Measurements from ENCODE around the gene BAHCC1. TPM values are rescaled to one million over a fixed set of nuclear protein-coding genes. Genes with fewer than 3 reads are reported as not detected.
"Not testable (repeated sequence)": the region's sequence is repeated elsewhere in the genome, so short reads cannot be mapped to it uniquely, and the experiment has no call there.

Gene BAHCC1
- total RNA-seq, 2 donors from 2014 or later, result 11.4 to 28.9 TPM

GRCh38 chr17:81354252-81354953, 40.9 kb upstream of the BAHCC1 start:
- no peak for DNase-seq (ENCODE audit: low spot score)
- intact Hi-C loops (cut with DNase I), result no loop called here
- H3K27me3 ChIP-seq (replicated peaks; ENCODE audit: insufficient read depth), result no peaks in the 10 kb centered on the region
- H3K36me3 ChIP-seq, result no peaks in the 10 kb centered on the region
- WGBS, result 80% methylated on average over 14 of the region's 14 CpGs
- TF ChIP-seq CTCF (IDR thresholded peaks at IDR 0.05), result no peak
- no peak for TF ChIP-seq POLR2AphosphoS5 (IDR thresholded peaks at IDR 0.05)
- no peak for TF ChIP-seq POLR2A (IDR thresholded peaks at IDR 0.05)
- no peak overlapping the region for H3K4me3 ChIP-seq
- H3K27ac ChIP-seq, result no peak overlapping the region
- H3K4me1 ChIP-seq (replicated peaks), result no peaks in the 10 kb centered on the region
- no peaks in the 10 kb centered on the region for H3K9me3 ChIP-seq

DNA sequence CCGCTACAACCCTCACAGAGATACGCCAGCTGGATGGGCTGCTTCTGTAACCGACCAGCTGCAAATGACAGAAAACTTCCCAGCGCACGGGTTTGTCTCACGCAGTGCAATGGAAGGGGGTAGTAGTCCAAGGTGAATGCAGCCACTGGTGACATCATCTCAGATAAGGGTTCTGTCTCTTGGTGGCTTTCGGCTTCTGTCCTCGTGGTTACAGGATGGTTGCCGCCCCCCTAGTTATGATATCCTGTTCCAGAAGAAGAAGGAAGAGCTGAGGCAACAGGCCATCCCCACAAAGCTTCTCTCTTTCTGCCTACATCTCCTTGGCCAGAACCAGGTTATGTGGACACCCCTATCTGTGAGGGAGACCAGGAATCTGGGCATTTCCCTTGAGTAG, 40.3 kb upstream of the BAHCC1 start:
- DNase-seq (ENCODE audit: low spot score), result no peak
- intact Hi-C loops (cut with DNase I), result no loop called here
- no peaks in the 10 kb centered on the region for H3K27me3 ChIP-seq (replicated peaks; ENCODE audit: insufficient read depth)
- H3K4me3 ChIP-seq, result no peak overlapping the region
- H3K4me1 ChIP-seq (replicated peaks), result no peaks in the 10 kb centered on the region
- H3K27ac ChIP-seq, result no peak overlapping the region
- no peaks in the 10 kb centered on the region for H3K36me3 ChIP-seq
- WGBS, result 93% methylated on average over 9 of the region's 9 CpGs
- H3K9me3 ChIP-seq, result no peaks in the 10 kb centered on the region
- TF ChIP-seq POLR2AphosphoS5 (IDR thresholded peaks at IDR 0.05), result no peak
- no peak for TF ChIP-seq CTCF (IDR thresholded peaks at IDR 0.05)
- no peak for TF ChIP-seq POLR2A (IDR thresholded peaks at IDR 0.05)

DNA sequence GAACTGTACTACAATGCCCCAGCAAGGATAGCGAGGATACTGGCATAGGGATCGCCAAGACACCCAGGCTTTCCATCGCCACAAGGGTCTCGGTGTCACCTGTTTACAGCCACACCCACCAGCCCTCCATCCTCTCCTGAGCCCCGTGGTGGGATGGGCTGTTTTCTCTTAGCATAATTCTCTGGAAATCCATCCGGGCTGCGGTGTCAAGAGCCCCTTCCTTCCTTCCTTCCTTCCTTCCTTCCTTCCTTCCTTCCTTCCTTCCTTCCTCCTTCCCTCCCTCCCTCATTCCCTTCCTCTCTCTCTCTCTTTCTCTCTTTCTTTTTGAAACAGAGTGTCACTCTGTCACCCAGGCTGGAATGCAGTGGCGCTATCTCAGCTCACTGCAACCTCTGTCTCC, 36.0 kb upstream of the BAHCC1 start:
- H3K27ac ChIP-seq, result no peak overlapping the region
- H3K4me1 ChIP-seq (replicated peaks), result peaks cover 1% of the 10 kb centered on the region
- H3K27me3 ChIP-seq (replicated peaks; ENCODE audit: insufficient read depth), result no peaks in the 10 kb centered on the region
- 80% methylated on average over 8 of the region's 8 CpGs for WGBS
- TF ChIP-seq POLR2AphosphoS5 (IDR thresholded peaks at IDR 0.05) (no peak), POLR2A (IDR thresholded peaks at IDR 0.05) (no peak), CTCF (IDR thresholded peaks at IDR 0.05) (no peak)
- no peak overlapping the region for H3K4me3 ChIP-seq
- H3K9me3 ChIP-seq, result no peaks in the 10 kb centered on the region
- no peaks in the 10 kb centered on the region for H3K36me3 ChIP-seq
- intact Hi-C loops (cut with DNase I), result no loop called here
- no peak for DNase-seq (ENCODE audit: low spot score)

DNA sequence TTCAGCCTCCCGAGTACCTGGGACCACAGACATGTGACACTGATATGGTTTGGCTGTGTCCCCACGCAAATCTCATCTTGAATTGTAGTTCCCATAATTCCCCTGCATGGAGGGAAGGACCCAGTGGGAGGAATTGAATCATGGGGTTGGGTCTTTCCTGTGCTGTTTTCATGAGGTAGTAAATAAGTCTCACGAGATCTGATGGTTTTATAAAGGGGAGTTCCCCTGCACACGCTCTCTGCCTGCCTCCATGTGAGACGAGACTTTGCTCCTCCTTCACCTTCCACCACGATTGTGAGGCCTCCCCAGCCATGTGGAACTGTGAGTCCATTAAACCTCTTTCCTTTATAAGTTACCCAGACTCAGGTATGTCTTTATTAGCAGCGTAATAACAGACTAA, 33.3 kb upstream of the BAHCC1 start:
- H3K27me3 ChIP-seq (replicated peaks; ENCODE audit: insufficient read depth); intact Hi-C loops (cut with DNase I); H3K4me3 ChIP-seq; H3K27ac ChIP-seq; DNase-seq (ENCODE audit: low spot score); H3K36me3 ChIP-seq; H3K9me3 ChIP-seq: not testable (repeated sequence)
- H3K4me1 ChIP-seq (replicated peaks), result peaks cover 16% of the 10 kb centered on the region
- WGBS, result 59% methylated on average over 7 of the region's 7 CpGs

GRCh38 chr17:81364278-81365147, 30.7 kb upstream of the BAHCC1 start:
- WGBS, result 62% methylated on average over 21 of the region's 26 CpGs
- Histone ChIP-seq H3K27me3 (replicated peaks; ENCODE audit: insufficient read depth) (no peaks in the 10 kb centered on the region), H3K4me3 (no peak overlapping the region), H3K27ac (peak overlapping the region; percentile 96 to 98), H3K9me3 (no peaks in the 10 kb centered on the region), H3K36me3 (no peaks in the 10 kb centered on the region), H3K4me1 (replicated peaks) (peaks cover 16% of the 10 kb centered on the region)
- intact Hi-C loops (cut with DNase I), result no loop called here
- no peak for DNase-seq (ENCODE audit: low spot score)
- TF ChIP-seq POLR2A (IDR thresholded peaks at IDR 0.05), result no peak
- TF ChIP-seq CTCF (IDR thresholded peaks at IDR 0.05), result no peak
- TF ChIP-seq POLR2AphosphoS5 (IDR thresholded peaks at IDR 0.05), result no peak

Measured in prostate gland (tissue), 2 donors.